ENCODE measurements around the gene CREB3L2.
"Not testable (repeated sequence)": the region's sequence is repeated elsewhere in the genome, so short reads cannot be mapped to it uniquely, and the experiment has no call there.

The CREB3L2 gene

GRCh38 chr7:137928626-137929025 is 73.3 kb downstream of the CREB3L2 start:
- no peak for DNase-seq

GRCh38 chr7:137927386-137927785 is 74.5 kb downstream of the CREB3L2 start:
- no peak for DNase-seq

GRCh38 chr7:137926206-137926605 is 75.7 kb downstream of the CREB3L2 start:
- DNase-seq = not testable (repeated sequence)

GRCh38 chr7:137925754-137926153 is 76.1 kb downstream of the CREB3L2 start:
- no peak for DNase-seq

GRCh38 chr7:137925091-137925490 is 76.8 kb downstream of the CREB3L2 start:
- no peak for DNase-seq

GRCh38 chr7:137923380-137923779 is 78.5 kb downstream of the CREB3L2 start:
- DNase-seq = no peak

GRCh38 chr7:137920637-137921399 is 81.1 kb downstream of the CREB3L2 start:
- no peak for DNase-seq

- DNase-seq = no peak
These were observed 81.9 kb downstream of the CREB3L2 start for GRCh38 chr7:137919987-137920386.

- DNase-seq = no peak
These were observed 84.8 kb downstream of the CREB3L2 start for GRCh38 chr7:137916980-137917645.

GRCh38 chr7:137916564-137916963 is 85.3 kb downstream of the CREB3L2 start:
- no peak for DNase-seq

GRCh38 chr7:137915266-137915665 is 86.6 kb downstream of the CREB3L2 start:
- no peak for DNase-seq

GRCh38 chr7:137913985-137914384 is 87.9 kb downstream of the CREB3L2 start:
- no peak for DNase-seq

GRCh38 chr7:137909042-137909441 is 92.8 kb downstream of the CREB3L2 start:
- DNase-seq = no peak

- DNase-seq = no peak
These were observed 93.8 kb downstream of the CREB3L2 start for GRCh38 chr7:137908106-137908505.

- DNase-seq = not testable (repeated sequence)
These were observed 95.2 kb downstream of the CREB3L2 start for GRCh38 chr7:137906636-137907035.

- DNase-seq = no peak
These were observed 97.1 kb downstream of the CREB3L2 start for GRCh38 chr7:137904833-137905232.

GRCh38 chr7:137903382-137904169 is 98.3 kb downstream of the CREB3L2 start:
- peak; percentile 85 for DNase-seq

- DNase-seq = no peak
These were observed 101.7 kb downstream of the CREB3L2 start for GRCh38 chr7:137900137-137900536.

- DNase-seq = peak; percentile 81
These were observed 102.8 kb downstream of the CREB3L2 start for GRCh38 chr7:137898839-137899721.

- no peak for DNase-seq
These were observed 106.3 kb downstream of the CREB3L2 start for GRCh38 chr7:137895301-137896221.

- DNase-seq = no peak
These were observed 108.6 kb downstream of the CREB3L2 start for GRCh38 chr7:137893143-137893742.

All from hematopoietic multipotent progenitor cell treated with erythropoietin and hydrocortisone succinate and interleukin-3 and kit ligand, for 8 days (in vitro differentiated cells).